Spleen (tissue), 11 donors: ENCODE results near the gene SOSTDC1. TPM values are rescaled to one million over a fixed set of nuclear protein-coding genes. Genes with fewer than 3 reads are reported as not detected.
A peak's percentile ranks its signal among the peaks of the same experiment; 100 is the strongest.

Source experiments
- DNase-seq: peaks from one replicate; pipeline ENCODE4 v3.0.0-alpha.2; 2020
- H3K27ac ChIP-seq, 8 donors: fragments of 200-600 bp; sonication (generic) in 7 of 8; 1 replicate in 4 of 8; 2 replicates in 4 of 8; pipeline versions ENCODE4 v1.5.0 to v1.8.0; 2016 to 2021; ENCODE audit warnings: inconsistent platforms in 4 of 8, mild to moderate bottlenecking in 4 of 8, moderate library complexity in 1 of 8
- H3K27me3 ChIP-seq, 7 donors: fragments of 200-600 bp; sonication (generic) in 6 of 7; replicated peaks in 1 of 7; 1 replicate in 4 of 7; 2 replicates in 3 of 7; pipeline versions ENCODE4 v1.5.0 to v1.8.0; 2016 to 2021; ENCODE audit warnings: inconsistent platforms in 3 of 7, mild to moderate bottlenecking in 1 of 7
- H3K36me3 ChIP-seq, 6 donors: fragments of 200-600 bp; sonication (generic) in 5 of 6; 1 replicate in 4 of 6; 2 replicates in 2 of 6; pipeline versions ENCODE4 v1.5.0 to v1.8.0; 2016 to 2021; ENCODE audit warnings: inconsistent platforms in 2 of 6
- H3K4me1 ChIP-seq, 6 donors: fragments of 200-600 bp; sonication (generic) in 5 of 6; 1 replicate in 3 of 6; 2 replicates in 3 of 6; pipeline versions ENCODE4 v1.5.0 to v1.8.0; 2016 to 2021; ENCODE audit warnings: inconsistent platforms in 3 of 6
- H3K4me3 ChIP-seq, 8 donors: fragments of 200-600 bp; sonication (generic) in 7 of 8; 1 replicate in 4 of 8; 2 replicates in 4 of 8; pipeline versions ENCODE4 v1.5.0 to v1.8.0; 2016 to 2021; ENCODE audit warnings: inconsistent platforms in 4 of 8, mild to moderate bottlenecking in 4 of 8, moderate library complexity in 2 of 8
- H3K9me3 ChIP-seq, 8 donors: fragments of 200-600 bp; sonication (generic) in 7 of 8; 1 replicate in 4 of 8; 2 replicates in 4 of 8; pipeline versions ENCODE4 v1.5.0 to v1.8.0; 2016 to 2021; ENCODE audit warnings: inconsistent platforms in 4 of 8
- CTCF ChIP-seq, 11 experiments: fragments of 200-600 bp in 7 of 11; fragments of 450-650 bp in 4 of 11; sonication (generic) in 4 of 11; IDR thresholded peaks in 8 of 11; conservative IDR thresholded peaks in 3 of 11; 1 replicate in 7 of 11; 2 replicates in 4 of 11; pipeline versions ENCODE4 v1.4.0 to v1.8.0; 2016 to 2021; ENCODE audit warnings: antibody characterized with exemption in 11 of 11, inconsistent platforms in 4 of 11, mild to moderate bottlenecking in 1 of 11
- POLR2A ChIP-seq, 3 donors: fragments of 450-650 bp; IDR thresholded peaks; one replicate each; pipeline ENCODE4 v1.5.1; 2017; ENCODE audit warnings: antibody characterized with exemption in 3 of 3, mild to moderate bottlenecking in 1 of 3
- POLR2AphosphoS5 ChIP-seq, 3 donors: sonication (generic); formaldehyde crosslinking; IDR thresholded peaks; one replicate each; pipeline ENCODE4 v1.5.1; 2017; ENCODE audit warnings: antibody characterized with exemption in 3 of 3
- WGBS, 5 donors: extraction: QIAGEN DNeasy Blood & Tissue Kit in 3 of 5; methylation state at CpG; one replicate each; pipeline versions ENCODE4 v1.1.5 to v1.1.7; 2013 to 2018; 5-methylcytosine and 5-hydroxymethylcytosine counted together
- intact Hi-C: fragments of 100-400 bp; cut with DNase I; formaldehyde crosslinking; loops from one replicate; pipeline ENCODE4 v1.15.0; 2023; ENCODE audit warnings: low total_unique reads
- polyA plus RNA-seq, 3 donors: library from polyadenylated mRNA; stranded (reverse); fragments of 200-250 nt; gene quantifications; one replicate each; pipeline ENCODE4 v1.2.1, GENCODE V29; 2013
- total RNA-seq, 7 donors: library from RNA; depleted of rRNA in 3 of 7; stranded (reverse); fragments of >200 nt in 3 of 7; fragmentation: NEBNext Ultra II Directional in 4 of 7; extraction: Animal tissue kit (Norgen Biotek cat#: 25700) in 4 of 7; gene quantifications; one replicate each; pipeline versions ENCODE4 v1.1.0 to v1.2.1, GENCODE V29; 2016 to 2021
- donor health status: healthy with polysubstance abuse.
- donor health status: DM: no; HTN: no; CAD: no; lungs with moderate emphysema.
- donor health status: DM: no; HTN: no; CAD: no.
- donor health status: Bipolar disorder and iron deficiency.
- donor health status: healthy.
- donor health status: DM: no; HTN: no; CAD: no.
- donor health status: DM: yes; HTN: yes; CAD: no.

Gene SOSTDC1
- total and polyA plus RNA-seq, 10 donors: not detected

- 71 to 84% (median 75%) methylated on average over 10 of the region's 10 CpGs for WGBS, 5 donors
- Histone ChIP-seq H3K36me3 (no peaks in the 10 kb centered on the region), H3K4me1 (peaks cover 3 to 22% (median 18%) of the 10 kb centered on the region in 6 donors), H3K9me3 (no peaks in the 10 kb centered on the region), H3K27me3 (no peaks in the 10 kb centered on the region), H3K27ac (peak overlapping the region in 6 of 8 donors; percentile 93 to 97 (median 95)), H3K4me3 (peak overlapping the region in 4 of 8 donors; percentile 56 to 86 (median 65))
- no peak for DNase-seq
- intact Hi-C loops: no loop called here
- no peak for TF ChIP-seq POLR2AphosphoS5 (IDR thresholded peaks at IDR 0.05)
- no peak for TF ChIP-seq CTCF (IDR thresholded peaks at IDR 0.05 in 8 of 11, conservative IDR thresholded peaks at IDR 0.05 in 3 of 11)
- no peak for TF ChIP-seq POLR2A (IDR thresholded peaks at IDR 0.05)
These were observed 45.7 kb downstream of the SOSTDC1 start for GRCh38 chr7:16419859-16420258.

- H3K4me3 ChIP-seq: no peak overlapping the region
- intact Hi-C loops: no loop called here
- H3K36me3 ChIP-seq: no peaks in the 10 kb centered on the region
- TF ChIP-seq CTCF (IDR thresholded peaks at IDR 0.05 in 8 of 11, conservative IDR thresholded peaks at IDR 0.05 in 3 of 11) (no peak), POLR2A (IDR thresholded peaks at IDR 0.05) (no peak), POLR2AphosphoS5 (IDR thresholded peaks at IDR 0.05) (no peak)
- H3K27ac ChIP-seq: no peak overlapping the region
- no peaks in the 10 kb centered on the region for H3K27me3 ChIP-seq
- DNase-seq: no peak
- no peaks in the 10 kb centered on the region for H3K9me3 ChIP-seq
- peaks cover 3 to 22% (median 18%) of the 10 kb centered on the region in 6 donors for H3K4me1 ChIP-seq
- WGBS, 5 donors: 92 to 100% (median 100%) methylated on average over 1 of the region's 1 CpG
These were observed 46.4 kb downstream of the SOSTDC1 start for GRCh38 chr7:16419126-16419525.

- no peak overlapping the region for H3K27ac ChIP-seq
- TF ChIP-seq CTCF (IDR thresholded peaks at IDR 0.05 in 8 of 11, conservative IDR thresholded peaks at IDR 0.05 in 3 of 11): no peak
- intact Hi-C loops: no loop called here
- 40 to 98% (median 46%) methylated on average over 1 of the region's 1 CpG for WGBS, 5 donors
- no peak for DNase-seq
- no peaks in the 10 kb centered on the region for H3K27me3 ChIP-seq
- H3K4me3 ChIP-seq: no peak overlapping the region
- H3K36me3 ChIP-seq: no peaks in the 10 kb centered on the region
- no peaks in the 10 kb centered on the region for H3K9me3 ChIP-seq
- H3K4me1 ChIP-seq: peaks cover 3 to 22% (median 18%) of the 10 kb centered on the region in 6 donors
These were observed 47.6 kb downstream of the SOSTDC1 start for GRCh38 chr7:16417906-16418305.

GRCh38 chr7:16416289-16417282 lies 49.0 kb downstream of the SOSTDC1 start:
- intact Hi-C loops: no loop called here
- Histone ChIP-seq H3K36me3 (no peaks in the 10 kb centered on the region), H3K4me3 (no peak overlapping the region), H3K27ac (no peak overlapping the region), H3K4me1 (peaks cover 3 to 15% (median 12%) of the 10 kb centered on the region in 6 donors), H3K9me3 (no peaks in the 10 kb centered on the region), H3K27me3 (no peaks in the 10 kb centered on the region)
- TF ChIP-seq CTCF (IDR thresholded peaks at IDR 0.05 in 8 of 11, conservative IDR thresholded peaks at IDR 0.05 in 3 of 11) (no peak), POLR2A (IDR thresholded peaks at IDR 0.05) (no peak), POLR2AphosphoS5 (IDR thresholded peaks at IDR 0.05) (no peak)
- DNase-seq: no peak
- WGBS, 5 donors: 72 to 80% (median 79%) methylated on average over 7 of the region's 7 CpGs
